ENCODE measurements around the gene YIPF4.
"Not testable (repeated sequence)": the region's sequence is repeated elsewhere in the genome, so short reads cannot be mapped to it uniquely, and the experiment has no call there.

Gene YIPF4

GRCh38 chr2:32277674-32278477 is at the start of gene YIPF4:
YIPF4 (plus strand) TSS chr2:32277904; CDS start chr2:32278156, 252 bp downstream.
- peak; percentile 91 to 97 (median 92) for DNase-seq

- DNase-seq = no peak
These were observed 49.5 kb upstream of the YIPF4 start for GRCh38 chr2:32228181-32228580.

- DNase-seq = no peak
These were observed 48.1 kb upstream of the YIPF4 start for GRCh38 chr2:32229635-32230034.

- DNase-seq = no peak
These were observed 45.7 kb upstream of the YIPF4 start for GRCh38 chr2:32231959-32232358.

GRCh38 chr2:32235315-32235714 is 42.4 kb upstream of the YIPF4 start:
- no peak for DNase-seq

- DNase-seq = no peak
These were observed 40.2 kb upstream of the YIPF4 start for GRCh38 chr2:32237488-32237887.

- DNase-seq = no peak
These were observed 39.7 kb upstream of the YIPF4 start for GRCh38 chr2:32237996-32238395.

GRCh38 chr2:32242331-32242730 is 35.4 kb upstream of the YIPF4 start:
- no peak for DNase-seq

GRCh38 chr2:32246911-32247310 is 30.8 kb upstream of the YIPF4 start:
- DNase-seq = no peak

- no peak for DNase-seq
These were observed 29.4 kb upstream of the YIPF4 start for GRCh38 chr2:32248299-32248698.

GRCh38 chr2:32249731-32250236 is 27.9 kb upstream of the YIPF4 start:
- DNase-seq = no peak

- no peak for DNase-seq
These were observed 27.4 kb upstream of the YIPF4 start for GRCh38 chr2:32250290-32250689.

GRCh38 chr2:32258242-32258641 is 19.5 kb upstream of the YIPF4 start:
- DNase-seq = no peak

GRCh38 chr2:32260376-32260775 is 17.3 kb upstream of the YIPF4 start:
- no peak for DNase-seq

- DNase-seq = no peak
These were observed 15.6 kb upstream of the YIPF4 start for GRCh38 chr2:32262105-32262504.

- no peak for DNase-seq
These were observed 13.1 kb upstream of the YIPF4 start, which contains the start of gene NLRC4 for GRCh38 chr2:32264422-32265105. NLRC4 (minus strand) TSS chr2:32264886; CDS start chr2:32256775, 8,111 bp downstream.

- DNase-seq = no peak
These were observed 6.6 kb upstream of the YIPF4 start for GRCh38 chr2:32271063-32271462.

GRCh38 chr2:32272279-32272678 is 5.4 kb upstream of the YIPF4 start:
- no peak for DNase-seq

- no peak for DNase-seq
These were observed 3.4 kb upstream of the YIPF4 start for GRCh38 chr2:32274289-32274688.

- DNase-seq = not testable (repeated sequence)
These were observed 1.9 kb upstream of the YIPF4 start for GRCh38 chr2:32275790-32276189.

GRCh38 chr2:32277363-32277673 is 386 bp upstream of the YIPF4 start:
- DNase-seq = no peak

GRCh38 chr2:32278478-32278853 is 762 bp downstream of the YIPF4 start:
- DNase-seq = no peak

GRCh38 chr2:32284321-32284720 is 6.6 kb downstream of the YIPF4 start:
- no peak for DNase-seq
